Globus pallidus (tissue), 1 donor: Measurements from ENCODE around the gene ERGIC1.
A peak's percentile ranks its signal among the peaks of the same experiment; 100 is the strongest.

Experiments
- DNase-seq: peaks from one replicate; pipeline ENCODE4 v3.0.0-alpha.2; 2015; ENCODE audit warnings: low spot score

The ERGIC1 gene

GRCh38 chr5:172920447-172920849 is 86.4 kb downstream of the ERGIC1 start:
- DNase-seq = no peak

GRCh38 chr5:172920995-172921394 is 86.9 kb downstream of the ERGIC1 start:
- DNase-seq = no peak

- DNase-seq = no peak
Measured at GRCh38 chr5:172921906-172922305, 87.9 kb downstream of the ERGIC1 start.

GRCh38 chr5:172923539-172923938 is 89.5 kb downstream of the ERGIC1 start:
- DNase-seq = no peak

GRCh38 chr5:172925336-172925948 is 91.4 kb downstream of the ERGIC1 start:
- no peak for DNase-seq

- no peak for DNase-seq
Measured at GRCh38 chr5:172926008-172926523, 92.0 kb downstream of the ERGIC1 start.

- DNase-seq = no peak
Measured at GRCh38 chr5:172926796-172927195, 92.7 kb downstream of the ERGIC1 start.

GRCh38 chr5:172929371-172929838 is 95.4 kb downstream of the ERGIC1 start:
- no peak for DNase-seq

GRCh38 chr5:172931001-172931536 is 97.0 kb downstream of the ERGIC1 start:
- no peak for DNase-seq

- peak; percentile 27 for DNase-seq
Measured at GRCh38 chr5:172932313-172933017, 98.4 kb downstream of the ERGIC1 start.

GRCh38 chr5:172933238-172933637 is 99.2 kb downstream of the ERGIC1 start:
- DNase-seq = no peak

- DNase-seq = no peak
Measured at GRCh38 chr5:172935096-172935495, 101.0 kb downstream of the ERGIC1 start.

- no peak for DNase-seq
Measured at GRCh38 chr5:172936401-172936800, 102.3 kb downstream of the ERGIC1 start.

- peak; percentile 16 for DNase-seq
Measured at GRCh38 chr5:172939071-172939470, 105.0 kb downstream of the ERGIC1 start.

GRCh38 chr5:172939611-172940267 is 105.7 kb downstream of the ERGIC1 start:
- DNase-seq = peak; percentile 61

GRCh38 chr5:172940268-172941066 is 106.4 kb downstream of the ERGIC1 start:
- no peak for DNase-seq

- DNase-seq = no peak
Measured at GRCh38 chr5:172941067-172941516, 107.0 kb downstream of the ERGIC1 start.

GRCh38 chr5:172942556-172942955 is 108.5 kb downstream of the ERGIC1 start:
- no peak for DNase-seq

- DNase-seq = no peak
Measured at GRCh38 chr5:172943283-172943841, 109.3 kb downstream of the ERGIC1 start.

GRCh38 chr5:172943906-172944305 is 109.9 kb downstream of the ERGIC1 start:
- no peak for DNase-seq

GRCh38 chr5:172944741-172945140 is 110.7 kb downstream of the ERGIC1 start:
- DNase-seq = no peak
